Measurements from ENCODE around the gene BLOC1S1.

Gene BLOC1S1

DNA sequence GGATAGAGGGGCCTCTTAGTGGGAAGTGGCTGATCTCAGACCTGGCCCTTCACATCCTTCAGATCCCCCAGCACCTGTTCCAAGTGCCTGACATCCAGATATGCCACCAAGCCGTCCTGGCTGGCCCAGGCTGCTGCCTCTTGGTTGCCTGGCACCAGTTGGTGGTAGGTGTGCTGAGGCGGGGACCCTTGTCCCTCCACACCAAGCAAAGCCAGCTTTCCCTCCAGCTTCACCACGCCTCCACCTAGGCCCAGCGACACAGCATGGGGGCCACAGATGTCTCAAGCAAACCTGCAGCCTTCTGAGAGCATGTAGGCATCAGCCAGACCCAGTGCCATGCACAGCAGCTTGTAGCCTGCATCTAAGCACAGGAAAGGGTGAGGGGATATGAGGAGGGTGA lies 16.4 kb downstream of the BLOC1S1 start:
- no peak overlapping the region for H3K4ac ChIP-seq (ENCODE audit: low read length)
- H3K9me3 ChIP-seq (replicated peaks in 1 of 2; ENCODE audit: control insufficient read depth in 2 of 2, insufficient read depth in 1 of 2, low read depth in 1 of 2, low read length in 2 of 2) = no peaks in the 10 kb centered on the region
- H3K27me3 ChIP-seq (ENCODE audit: control insufficient read depth in 3 of 3, insufficient read depth in 3 of 3, low read depth in 1 of 3, low read length in 3 of 3) = no peaks in the 10 kb centered on the region
- no peak overlapping the region for H2BK12ac ChIP-seq (ENCODE audit: low read length)
- peak overlapping the region; percentile 57 for H3K18ac ChIP-seq (ENCODE audit: low read length)
- no peak overlapping the region for H3K27ac ChIP-seq (replicated peaks; ENCODE audit: low read length)
- H3K23ac ChIP-seq (ENCODE audit: low read depth, low read length, poor library complexity) = peak overlapping the region; percentile 90
- H2BK15ac ChIP-seq (ENCODE audit: low read length) = peak overlapping the region; percentile 30
- peak overlapping the region; percentile 70 for H3K9ac ChIP-seq (ENCODE audit: low read depth, low read length, poor library complexity)
- H2BK120ac ChIP-seq (ENCODE audit: low read depth, low read length) = no peak overlapping the region
- no peak overlapping the region for H2AFZ ChIP-seq (ENCODE audit: low read length)
- H4K91ac ChIP-seq (ENCODE audit: low read depth, low read length, poor library complexity) = no peak overlapping the region
- peaks cover 0 to under 1% of the 10 kb centered on the region in 2 donors for H3K36me3 ChIP-seq (replicated peaks in 1 of 2; ENCODE audit: control insufficient read depth in 2 of 2, insufficient read depth in 2 of 2, low read length in 2 of 2)
- H2BK5ac ChIP-seq (ENCODE audit: low read length) = no peak overlapping the region
- H3K4me1 ChIP-seq (ENCODE audit: control insufficient read depth in 2 of 2, insufficient read depth in 1 of 2, low read depth in 1 of 2, low read length in 2 of 2) = peaks cover 12 to 13% of the 10 kb centered on the region in 2 donors
- H3K14ac ChIP-seq (ENCODE audit: low read length) = no peak overlapping the region
- no peak overlapping the region for H2AK5ac ChIP-seq (ENCODE audit: low read depth, low read length)
- no peak for DNase-seq (ENCODE audit: low spot score)
- no peak overlapping the region for H3K4me3 ChIP-seq (ENCODE audit: low read length in 2 of 2)
- WGBS, 2 donors (ENCODE audit: extremely low coverage in 2 of 2, insufficient read length in 2 of 2, insufficient replicate concordance in 1 of 2) = no CpG with 5 or more reads among the region's 4 CpGs
- no peak overlapping the region for H4K8ac ChIP-seq (ENCODE audit: low read depth, low read length)
- no peak overlapping the region for H3K4me2 ChIP-seq (ENCODE audit: insufficient read depth, low read length, poor library complexity, severe bottlenecking)
- H3K79me1 ChIP-seq (ENCODE audit: low read depth, low read length) = peaks cover 11% of the 10 kb centered on the region

DNA sequence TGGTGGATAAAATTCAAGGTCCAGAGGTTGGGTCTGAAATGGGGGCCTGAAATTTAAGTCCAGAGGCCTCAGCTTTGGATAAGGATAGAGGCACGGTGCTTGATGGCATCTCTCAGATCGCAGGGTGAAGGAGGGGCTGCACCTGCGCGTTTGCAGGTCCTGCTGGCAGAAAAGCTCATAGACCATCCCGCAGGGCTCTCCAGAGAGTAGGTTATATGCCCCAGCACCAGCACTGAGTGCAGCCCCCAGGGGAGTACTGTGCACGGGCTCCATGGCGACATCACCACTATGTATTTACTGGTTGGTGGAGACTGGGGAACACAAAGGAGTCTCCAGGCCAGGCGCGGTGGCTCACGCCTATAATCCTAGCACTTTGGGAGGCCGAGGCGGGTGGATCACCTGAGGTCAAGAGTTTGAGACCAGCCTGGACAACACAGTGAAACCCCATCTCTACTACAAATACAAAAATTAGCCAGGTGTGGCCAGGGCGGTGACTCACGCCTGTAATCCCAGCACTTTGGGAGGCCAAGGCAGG lies 17.2 kb downstream of the BLOC1S1 start:
- Histone ChIP-seq H3K36me3 (replicated peaks in 1 of 2; ENCODE audit: control insufficient read depth in 2 of 2, insufficient read depth in 2 of 2, low read length in 2 of 2) (no peaks in the 10 kb centered on the region), H3K4me2 (ENCODE audit: insufficient read depth, low read length, poor library complexity, severe bottlenecking) (no peak overlapping the region), H3K27ac (replicated peaks; ENCODE audit: low read length) (no peak overlapping the region), H3K23ac (ENCODE audit: low read depth, low read length, poor library complexity) (no peak overlapping the region), H3K4ac (ENCODE audit: low read length) (no peak overlapping the region), H3K4me3 (ENCODE audit: low read length in 2 of 2) (no peak overlapping the region), H3K18ac (ENCODE audit: low read length) (no peak overlapping the region), H2BK5ac (ENCODE audit: low read length) (no peak overlapping the region), H3K9me3 (replicated peaks in 1 of 2; ENCODE audit: control insufficient read depth in 2 of 2, insufficient read depth in 1 of 2, low read depth in 1 of 2, low read length in 2 of 2) (no peaks in the 10 kb centered on the region), H4K91ac (ENCODE audit: low read depth, low read length, poor library complexity) (no peak overlapping the region), H4K8ac (ENCODE audit: low read depth, low read length) (no peak overlapping the region), H2AFZ (ENCODE audit: low read length) (no peak overlapping the region), H2BK120ac (ENCODE audit: low read depth, low read length) (no peak overlapping the region), H2BK12ac (ENCODE audit: low read length) (no peak overlapping the region), H2BK15ac (ENCODE audit: low read length) (no peak overlapping the region), H3K79me1 (ENCODE audit: low read depth, low read length) (peaks cover 5% of the 10 kb centered on the region), H3K9ac (ENCODE audit: low read depth, low read length, poor library complexity) (no peak overlapping the region), H2AK5ac (ENCODE audit: low read depth, low read length) (peak overlapping the region; percentile 28), H3K14ac (ENCODE audit: low read length) (no peak overlapping the region), H3K27me3 (ENCODE audit: control insufficient read depth in 3 of 3, insufficient read depth in 3 of 3, low read depth in 1 of 3, low read length in 3 of 3) (no peaks in the 10 kb centered on the region), H3K4me1 (ENCODE audit: control insufficient read depth in 2 of 2, insufficient read depth in 1 of 2, low read depth in 1 of 2, low read length in 2 of 2) (peaks cover 11 to 13% of the 10 kb centered on the region in 2 donors)
- no peak for DNase-seq (ENCODE audit: low spot score)
- WGBS, 2 donors (ENCODE audit: extremely low coverage in 2 of 2, insufficient read length in 2 of 2, insufficient replicate concordance in 1 of 2) = no CpG with 5 or more reads among the region's 14 CpGs

DNA sequence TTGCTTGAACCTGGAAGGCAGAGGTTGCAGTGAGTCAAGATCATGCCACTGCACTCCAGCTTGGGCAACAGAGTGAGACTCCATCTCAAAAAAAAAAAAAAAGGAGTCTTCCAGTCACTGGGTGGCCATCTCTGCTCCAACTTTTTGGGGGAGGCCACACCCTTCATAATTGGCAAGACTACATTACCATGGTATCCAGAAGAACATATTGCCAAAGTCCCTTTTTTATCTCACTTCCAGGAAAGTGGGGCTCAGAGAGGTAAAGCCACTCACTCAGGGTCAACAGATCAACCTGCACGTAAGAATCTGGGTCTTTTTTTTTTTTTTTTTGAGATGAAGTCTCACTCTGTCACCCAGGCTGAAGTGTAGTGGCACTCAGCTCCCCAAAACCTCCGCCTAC lies 18.0 kb downstream of the BLOC1S1 start:
- Histone ChIP-seq H3K4me3 (ENCODE audit: low read length in 2 of 2) (no peak overlapping the region), H2BK15ac (ENCODE audit: low read length) (no peak overlapping the region), H2BK5ac (ENCODE audit: low read length) (no peak overlapping the region), H3K9ac (ENCODE audit: low read depth, low read length, poor library complexity) (no peak overlapping the region), H4K91ac (ENCODE audit: low read depth, low read length, poor library complexity) (no peak overlapping the region), H3K4me1 (ENCODE audit: control insufficient read depth in 2 of 2, insufficient read depth in 1 of 2, low read depth in 1 of 2, low read length in 2 of 2) (peaks cover 13% of the 10 kb centered on the region in 2 donors), H2BK12ac (ENCODE audit: low read length) (no peak overlapping the region), H4K8ac (ENCODE audit: low read depth, low read length) (no peak overlapping the region), H2BK120ac (ENCODE audit: low read depth, low read length) (no peak overlapping the region), H3K27me3 (ENCODE audit: control insufficient read depth in 3 of 3, insufficient read depth in 3 of 3, low read depth in 1 of 3, low read length in 3 of 3) (no peaks in the 10 kb centered on the region), H3K9me3 (replicated peaks in 1 of 2; ENCODE audit: control insufficient read depth in 2 of 2, insufficient read depth in 1 of 2, low read depth in 1 of 2, low read length in 2 of 2) (no peaks in the 10 kb centered on the region), H3K18ac (ENCODE audit: low read length) (no peak overlapping the region), H3K27ac (replicated peaks; ENCODE audit: low read length) (no peak overlapping the region), H3K4me2 (ENCODE audit: insufficient read depth, low read length, poor library complexity, severe bottlenecking) (no peak overlapping the region), H3K23ac (ENCODE audit: low read depth, low read length, poor library complexity) (no peak overlapping the region), H3K4ac (ENCODE audit: low read length) (no peak overlapping the region), H2AFZ (ENCODE audit: low read length) (no peak overlapping the region), H3K36me3 (replicated peaks in 1 of 2; ENCODE audit: control insufficient read depth in 2 of 2, insufficient read depth in 2 of 2, low read length in 2 of 2) (no peaks in the 10 kb centered on the region), H3K79me1 (ENCODE audit: low read depth, low read length) (peaks cover 4% of the 10 kb centered on the region), H2AK5ac (ENCODE audit: low read depth, low read length) (no peak overlapping the region), H3K14ac (ENCODE audit: low read length) (no peak overlapping the region)
- no peak for DNase-seq (ENCODE audit: low spot score)
- no CpG with 5 or more reads among the region's 2 CpGs for WGBS, 2 donors (ENCODE audit: extremely low coverage in 2 of 2, insufficient read length in 2 of 2, insufficient replicate concordance in 1 of 2)

DNA sequence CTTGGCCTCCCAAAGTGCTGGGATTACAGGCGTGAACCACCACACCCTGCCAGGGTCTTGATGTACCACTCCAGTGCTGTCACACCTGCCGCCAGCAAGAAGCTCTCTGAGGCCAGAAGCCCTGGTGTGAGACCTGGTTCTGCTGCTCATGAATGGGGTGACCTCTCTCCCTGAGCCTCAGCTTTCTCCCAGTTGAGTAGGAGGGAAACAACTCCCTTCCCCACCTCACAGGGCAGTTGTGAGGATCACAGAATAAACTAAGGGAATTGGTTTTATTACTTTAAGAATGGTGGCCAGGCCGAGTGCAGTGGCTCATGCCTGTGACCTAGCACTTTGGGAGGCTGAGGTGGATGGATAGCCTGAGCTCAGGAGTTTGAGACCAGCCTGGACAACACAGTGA lies 18.7 kb downstream of the BLOC1S1 start:
- Histone ChIP-seq H2AFZ (ENCODE audit: low read length) (no peak overlapping the region), H3K36me3 (replicated peaks in 1 of 2; ENCODE audit: control insufficient read depth in 2 of 2, insufficient read depth in 2 of 2, low read length in 2 of 2) (no peaks in the 10 kb centered on the region), H2BK15ac (ENCODE audit: low read length) (no peak overlapping the region), H3K18ac (ENCODE audit: low read length) (no peak overlapping the region), H3K4me3 (ENCODE audit: low read length in 2 of 2) (no peak overlapping the region), H4K91ac (ENCODE audit: low read depth, low read length, poor library complexity) (no peak overlapping the region), H3K14ac (ENCODE audit: low read length) (no peak overlapping the region), H2AK5ac (ENCODE audit: low read depth, low read length) (no peak overlapping the region), H4K8ac (ENCODE audit: low read depth, low read length) (no peak overlapping the region), H2BK5ac (ENCODE audit: low read length) (no peak overlapping the region), H2BK12ac (ENCODE audit: low read length) (no peak overlapping the region), H3K9ac (ENCODE audit: low read depth, low read length, poor library complexity) (no peak overlapping the region), H3K9me3 (replicated peaks in 1 of 2; ENCODE audit: control insufficient read depth in 2 of 2, insufficient read depth in 1 of 2, low read depth in 1 of 2, low read length in 2 of 2) (no peaks in the 10 kb centered on the region), H3K4me1 (ENCODE audit: control insufficient read depth in 2 of 2, insufficient read depth in 1 of 2, low read depth in 1 of 2, low read length in 2 of 2) (peaks cover 13% of the 10 kb centered on the region in 2 donors), H2BK120ac (ENCODE audit: low read depth, low read length) (no peak overlapping the region), H3K4me2 (ENCODE audit: insufficient read depth, low read length, poor library complexity, severe bottlenecking) (no peak overlapping the region), H3K79me1 (ENCODE audit: low read depth, low read length) (peaks cover 4% of the 10 kb centered on the region), H3K4ac (ENCODE audit: low read length) (no peak overlapping the region), H3K27me3 (ENCODE audit: control insufficient read depth in 3 of 3, insufficient read depth in 3 of 3, low read depth in 1 of 3, low read length in 3 of 3) (no peaks in the 10 kb centered on the region), H3K27ac (replicated peaks; ENCODE audit: low read length) (no peak overlapping the region), H3K23ac (ENCODE audit: low read depth, low read length, poor library complexity) (no peak overlapping the region)
- no CpG with 5 or more reads among the region's 3 CpGs for WGBS, 2 donors (ENCODE audit: extremely low coverage in 2 of 2, insufficient read length in 2 of 2, insufficient replicate concordance in 1 of 2)
- no peak for DNase-seq (ENCODE audit: low spot score)
